Body of pancreas (tissue), 4 donors: ENCODE data around the gene PCBP3. TPM values are rescaled to one million over a fixed set of nuclear protein-coding genes. Genes with fewer than 3 reads are reported as not detected.

ENCODE experiments used
- ATAC-seq: fragments of 150-250 bp; one replicate; pipeline ENCODE4 v1.9.1; 2016
- DNase-seq, 4 donors: peaks; one replicate each; pipeline ENCODE4 v3.0.0-alpha.2; 2019
- H3K27ac ChIP-seq, 4 donors: fragments of 200-600 bp; sonication (generic); 1 replicate in 3 of 4; 2 replicates in 1 of 4; pipeline versions ENCODE4 v1.5.1 to v1.6.1; 2016 to 2019; ENCODE audit warnings: mild to moderate bottlenecking in 1 of 4, mixed read lengths in 1 of 4, moderate library complexity in 1 of 4
- H3K27me3 ChIP-seq, 2 donors: fragments of 200-600 bp; sonication (generic); one replicate each; pipeline ENCODE4 v1.6.0; 2016; ENCODE audit warnings: mild to moderate bottlenecking in 1 of 2
- H3K36me3 ChIP-seq, 2 donors: fragments of 200-600 bp; sonication (generic); replicated peaks in 1 of 2; 2 replicates each; pipeline ENCODE4 v1.5.1; 2016; ENCODE audit warnings: low read depth in 2 of 2; ENCODE audit not compliant: insufficient read depth in 1 of 2
- H3K4me1 ChIP-seq: fragments of 200-600 bp; sonication (generic); one replicate; pipeline ENCODE4 v1.6.0; 2016
- H3K4me3 ChIP-seq, 2 donors: fragments of 200-600 bp; sonication (generic); 1 replicate in 1 of 2; 2 replicates in 1 of 2; pipeline ENCODE4 v1.5.1; 2016 to 2019
- H3K9me3 ChIP-seq, 3 donors: fragments of 200-600 bp; sonication (generic); 1 replicate in 2 of 3; 2 replicates in 1 of 3; pipeline ENCODE4 v1.5.1; 2016
- POLR2A ChIP-seq, 3 donors: fragments of 450-650 bp; IDR thresholded peaks; one replicate each; pipeline ENCODE4 v1.6.1; 2016; ENCODE audit warnings: antibody characterized with exemption in 3 of 3, mild to moderate bottlenecking in 2 of 3
- WGBS, 2 donors: methylation state at CpG; one replicate each; pipeline ENCODE4 v1.1.5; 2017; 5-methylcytosine and 5-hydroxymethylcytosine counted together
- intact Hi-C: fragments of 100-400 bp; cut with DNase I; formaldehyde crosslinking; loops from one replicate; pipeline ENCODE4 v1.15.1; 2023
- total RNA-seq, 2 donors: library from RNA; depleted of rRNA; stranded (reverse); fragments of >200 nt; gene quantifications; one replicate each; pipeline ENCODE4 v1.1.0, GENCODE V29; 2016
- TF ChIP-seq, protein P1 (sequence below), 7 experiments: fragments of 450-650 bp in 4 of 7; fragments of 200-600 bp in 3 of 7; sonication (generic) in 3 of 7; IDR thresholded peaks; one replicate each; pipeline ENCODE4 v1.5.1; 2016 to 2019; ENCODE audit warnings: antibody characterized with exemption in 7 of 7

PCBP3 gene
- total RNA-seq, 2 donors from 2014 or later: 1.3 to 4.6 TPM

DNA sequence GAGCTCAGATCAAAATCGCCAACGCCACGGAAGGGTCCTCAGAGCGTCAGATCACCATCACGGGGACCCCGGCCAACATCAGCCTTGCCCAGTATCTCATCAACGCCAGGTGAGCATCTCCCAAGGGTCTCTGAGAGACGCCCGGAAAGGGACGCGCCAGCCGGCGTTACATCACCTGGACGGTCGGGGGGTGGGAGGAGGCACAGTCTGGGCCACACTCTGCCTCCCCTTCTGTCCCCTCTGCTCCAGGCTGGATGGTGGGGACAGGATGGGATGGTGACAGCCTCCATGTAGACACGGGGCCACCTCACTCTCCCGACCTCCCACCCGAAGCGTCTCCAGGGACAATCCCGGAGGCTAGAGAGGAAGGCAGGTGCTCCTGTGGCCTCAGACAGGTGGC lies 296.6 kb downstream of the PCBP3 start:
- intact Hi-C loops: no loop called here
- DNase-seq: no peak
- H3K4me3 ChIP-seq: no peak overlapping the region
- H3K36me3 ChIP-seq: no peaks in the 10 kb centered on the region
- no peaks in the 10 kb centered on the region for H3K27me3 ChIP-seq
- H3K9me3 ChIP-seq: no peaks in the 10 kb centered on the region
- ATAC-seq: no peak
- H3K4me1 ChIP-seq: no peaks in the 10 kb centered on the region
- 88% methylated on average over 19 of the region's 20 CpGs; no CpG with 5 or more reads in 1 of the 2 donors for WGBS, 2 donors
- H3K27ac ChIP-seq: no peak overlapping the region
- TF ChIP-seq, protein P1, sequence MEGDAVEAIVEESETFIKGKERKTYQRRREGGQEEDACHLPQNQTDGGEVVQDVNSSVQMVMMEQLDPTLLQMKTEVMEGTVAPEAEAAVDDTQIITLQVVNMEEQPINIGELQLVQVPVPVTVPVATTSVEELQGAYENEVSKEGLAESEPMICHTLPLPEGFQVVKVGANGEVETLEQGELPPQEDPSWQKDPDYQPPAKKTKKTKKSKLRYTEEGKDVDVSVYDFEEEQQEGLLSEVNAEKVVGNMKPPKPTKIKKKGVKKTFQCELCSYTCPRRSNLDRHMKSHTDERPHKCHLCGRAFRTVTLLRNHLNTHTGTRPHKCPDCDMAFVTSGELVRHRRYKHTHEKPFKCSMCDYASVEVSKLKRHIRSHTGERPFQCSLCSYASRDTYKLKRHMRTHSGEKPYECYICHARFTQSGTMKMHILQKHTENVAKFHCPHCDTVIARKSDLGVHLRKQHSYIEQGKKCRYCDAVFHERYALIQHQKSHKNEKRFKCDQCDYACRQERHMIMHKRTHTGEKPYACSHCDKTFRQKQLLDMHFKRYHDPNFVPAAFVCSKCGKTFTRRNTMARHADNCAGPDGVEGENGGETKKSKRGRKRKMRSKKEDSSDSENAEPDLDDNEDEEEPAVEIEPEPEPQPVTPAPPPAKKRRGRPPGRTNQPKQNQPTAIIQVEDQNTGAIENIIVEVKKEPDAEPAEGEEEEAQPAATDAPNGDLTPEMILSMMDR (IDR thresholded peaks at IDR 0.05): no peak
- TF ChIP-seq POLR2A (IDR thresholded peaks at IDR 0.05): no peak

DNA sequence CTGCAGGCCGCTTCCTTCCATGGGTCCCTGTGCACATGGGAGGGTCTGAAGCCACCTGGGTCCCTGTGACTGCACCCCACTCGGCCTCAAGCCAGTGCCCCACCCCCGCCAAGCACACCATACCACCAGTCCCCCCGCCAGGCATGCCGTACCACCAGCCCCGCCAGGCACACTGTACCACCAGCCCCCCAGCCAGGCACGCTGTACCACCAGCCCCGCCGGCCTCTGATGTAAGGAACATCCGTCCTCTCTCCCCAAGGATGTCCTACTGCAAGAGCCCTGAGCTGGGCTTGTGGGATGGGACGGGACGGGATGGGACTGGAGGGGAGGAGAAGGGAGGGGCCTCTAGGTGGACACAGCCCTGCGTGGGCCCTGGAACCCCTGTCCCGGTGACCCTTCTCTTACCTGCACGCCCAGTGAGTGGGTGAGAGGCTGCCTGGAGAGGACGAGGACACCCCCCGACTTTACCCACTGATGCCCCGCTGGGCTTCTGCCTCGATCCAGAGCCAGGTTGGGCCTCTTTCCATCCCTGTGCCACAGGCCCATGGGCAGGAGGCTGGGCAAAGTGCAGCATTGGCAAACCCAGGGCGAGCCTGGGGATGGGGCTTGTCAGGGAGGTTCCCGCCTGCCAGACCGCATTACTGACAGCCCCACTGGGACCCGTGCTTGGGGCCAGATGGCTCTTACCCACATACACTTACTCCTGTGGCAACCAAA lies 297.3 kb downstream of the PCBP3 start:
- Histone ChIP-seq H3K27me3 (no peaks in the 10 kb centered on the region), H3K36me3 (no peaks in the 10 kb centered on the region), H3K27ac (no peak overlapping the region), H3K4me1 (no peaks in the 10 kb centered on the region), H3K4me3 (no peak overlapping the region), H3K9me3 (no peaks in the 10 kb centered on the region)
- ATAC-seq (no peak), DNase-seq (no peak)
- WGBS, 2 donors: 85 to 100% methylated on average over 1 to 21 of the region's 23 CpGs
- intact Hi-C loops: no loop called here
- TF ChIP-seq POLR2A (IDR thresholded peaks at IDR 0.05): no peak
- TF ChIP-seq, protein P1 (IDR thresholded peaks at IDR 0.05): no peak

DNA sequence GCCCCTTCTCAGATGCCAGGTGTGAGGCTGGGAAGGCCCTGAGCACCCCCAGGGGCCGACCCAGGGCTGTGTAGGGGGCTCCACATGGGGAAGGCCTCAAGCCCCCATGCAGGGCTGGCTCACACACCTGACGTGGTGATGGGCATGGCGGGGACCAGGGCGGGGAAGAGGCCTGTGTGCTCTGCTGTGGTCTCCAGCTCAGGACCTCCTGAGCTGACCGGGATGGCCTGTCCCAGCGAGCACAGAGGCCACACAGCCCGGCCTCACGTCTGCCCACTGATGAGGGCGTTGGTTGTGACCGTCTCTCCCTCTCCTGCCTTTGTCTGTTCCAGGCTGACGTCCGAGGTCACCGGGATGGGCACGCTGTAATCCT lies 297.8 kb downstream of the PCBP3 start:
- ATAC-seq: no peak
- Histone ChIP-seq H3K36me3 (no peaks in the 10 kb centered on the region), H3K4me1 (no peaks in the 10 kb centered on the region), H3K27me3 (no peaks in the 10 kb centered on the region), H3K27ac (no peak overlapping the region), H3K9me3 (no peaks in the 10 kb centered on the region), H3K4me3 (no peak overlapping the region)
- DNase-seq: no peak
- 79 to 80% methylated on average over 13 to 14 of the region's 14 CpGs for whole genome bisulfite sequencing, 2 donors
- intact Hi-C loops: no loop called here
- TF ChIP-seq, protein P1 (IDR thresholded peaks at IDR 0.05): no peak

DNA sequence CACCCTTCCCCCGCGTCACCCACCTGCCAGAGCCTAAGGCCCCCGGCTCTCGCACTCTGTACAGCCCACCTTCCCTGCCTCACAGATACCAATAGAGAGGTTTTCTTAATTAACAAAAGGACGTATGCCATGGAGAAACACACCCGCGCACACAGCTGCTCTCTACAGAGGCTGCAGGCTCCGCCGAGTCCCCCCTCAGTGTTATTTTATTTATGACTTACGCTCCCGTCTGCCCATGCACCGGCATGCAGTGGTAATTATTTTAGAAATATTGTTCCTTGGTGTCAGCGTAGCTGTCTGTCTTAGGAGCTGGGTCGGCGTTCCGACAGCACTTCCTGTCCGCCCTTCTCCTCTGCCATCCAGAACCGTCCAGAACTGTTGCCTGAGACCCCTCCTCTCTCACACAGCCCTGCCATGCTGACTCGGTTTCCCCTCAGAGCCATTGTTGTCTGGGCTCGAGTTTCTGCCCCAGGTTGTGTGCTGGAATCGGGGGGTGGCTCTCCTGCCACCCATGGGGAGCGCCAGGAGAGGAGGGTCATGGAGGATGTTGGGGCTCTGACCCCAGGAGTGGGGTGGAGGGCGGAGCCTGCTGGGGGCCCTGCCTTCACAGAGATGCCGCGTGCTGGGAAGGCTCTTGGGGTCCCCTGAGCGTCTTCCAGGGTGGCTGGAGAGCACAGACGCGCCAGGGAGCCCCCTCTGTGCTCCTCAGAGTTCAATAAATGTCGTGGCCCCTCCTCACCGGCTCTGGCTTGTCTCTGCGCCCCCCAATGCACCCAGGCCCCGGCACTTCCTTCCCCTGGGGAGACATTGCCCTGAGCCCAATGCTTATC lies 298.4 kb downstream of the PCBP3 start:
- intact Hi-C loops: no loop called here
- Histone ChIP-seq H3K9me3 (no peaks in the 10 kb centered on the region), H3K36me3 (no peaks in the 10 kb centered on the region), H3K27ac (no peak overlapping the region), H3K4me3 (no peak overlapping the region), H3K27me3 (no peaks in the 10 kb centered on the region), H3K4me1 (no peaks in the 10 kb centered on the region)
- TF ChIP-seq, protein P1 (IDR thresholded peaks at IDR 0.05): no peak
- no peak for TF ChIP-seq POLR2A (IDR thresholded peaks at IDR 0.05)
- ATAC-seq: no peak
- 77 to 79% methylated on average over 26 to 32 of the region's 32 CpGs for WGBS, 2 donors
- DNase-seq: no peak
